Activated CD4-positive, alpha-beta memory T cell treated with anti-CD3 and anti-CD28 coated beads for 36 hours (primary cell): Measurements from ENCODE around the gene MYH15. TPM values are rescaled to one million over a fixed set of nuclear protein-coding genes. Genes with fewer than 3 reads are reported as not detected.
A peak's percentile ranks its signal among the peaks of the same experiment; 100 is the strongest.

Experiments used
- CTCF ChIA-PET: fragments of 350-600 bp; sonication (Branson Sonifier 250); formaldehyde crosslinking; loops from one replicate; lab custom pipeline; 2021; ENCODE audit warnings: antibody characterized with exemption, inconsistent platforms; lab: Charles Lee
- POLR2A ChIA-PET: fragments of 350-600 bp; sonication (Branson Sonifier 250); formaldehyde crosslinking; loops from one replicate; lab custom pipeline; 2021; ENCODE audit warnings: antibody characterized with exemption; lab: Charles Lee
- DNase-seq: peaks from one replicate; pipeline ENCODE4 v3.0.0-alpha.2; 2020
- H3K27ac Mint-ChIP-seq: one replicate; pipeline ENCODE4 v1.8.0; 2021; ENCODE audit warnings: mixed read lengths
- H3K27me3 Mint-ChIP-seq: one replicate; pipeline ENCODE4 v1.8.0; 2021; ENCODE audit warnings: mixed read lengths
- H3K36me3 Mint-ChIP-seq: one replicate; pipeline ENCODE4 v1.8.0; 2021; ENCODE audit warnings: mixed read lengths
- H3K4me1 Mint-ChIP-seq: one replicate; pipeline ENCODE4 v1.8.0; 2021; ENCODE audit warnings: low read depth, mixed read lengths
- H3K4me3 Mint-ChIP-seq: one replicate; pipeline ENCODE4 v1.8.0; 2021; ENCODE audit warnings: mild to moderate bottlenecking, mixed read lengths
- H3K9me3 Mint-ChIP-seq: one replicate; pipeline ENCODE4 v1.8.0; 2021; ENCODE audit warnings: mixed read lengths
- intact Hi-C: fragments of 100-400 bp; cut with micrococcal nuclease; formaldehyde crosslinking; loops from one replicate; pipeline ENCODE4 v1.15.1; 2023
- total RNA-seq, 2 experiments: library from RNA; stranded (reverse); gene quantifications; one replicate each; pipeline ENCODE4 v1.2.3, GENCODE V29; 2021

The MYH15 gene
- total RNA-seq, 2 experiments from 2014 or later = 0.12 to 0.17 TPM

GRCh38 chr3:108438542-108438941, 71.9 kb downstream of the MYH15 start:
- intact Hi-C loops = no loop called here
- no peak for DNase-seq
- H3K36me3 Mint-ChIP-seq = no peaks in the 10 kb centered on the region
- H3K27me3 Mint-ChIP-seq = no peaks in the 10 kb centered on the region
- H3K4me3 Mint-ChIP-seq = no peak overlapping the region
- peaks cover 1% of the 10 kb centered on the region for H3K9me3 Mint-ChIP-seq
- ChIA-PET CTCF (interaction anchor here (1.0 kb wide), 2 partner anchors 11 to 51 kb away, joined by 3 read pairs; no protein-coding TSS in a partner anchor), POLR2A (no interaction called here)
- no peak overlapping the region for H3K27ac Mint-ChIP-seq
- no peaks in the 10 kb centered on the region for H3K4me1 Mint-ChIP-seq

- no peaks in the 10 kb centered on the region for H3K27me3 Mint-ChIP-seq
- no peak for DNase-seq
- peaks cover 11% of the 10 kb centered on the region for H3K9me3 Mint-ChIP-seq
- no peak overlapping the region for H3K4me3 Mint-ChIP-seq
- POLR2A ChIA-PET = no interaction called here
- H3K4me1 Mint-ChIP-seq = no peaks in the 10 kb centered on the region
- CTCF ChIA-PET = interaction anchor here (0.6 to 1.0 kb wide), 2 partner anchors 9 to 284 kb away, joined by 3 read pairs; no protein-coding TSS in a partner anchor
- intact Hi-C loops = no loop called here
- H3K27ac Mint-ChIP-seq = no peak overlapping the region
- no peaks in the 10 kb centered on the region for H3K36me3 Mint-ChIP-seq
Observed at GRCh38 chr3:108437439-108437838, 73.0 kb downstream of the MYH15 start.

GRCh38 chr3:108433928-108434327, 76.5 kb downstream of the MYH15 start:
- peaks cover 13% of the 10 kb centered on the region for H3K9me3 Mint-ChIP-seq
- no peak overlapping the region for H3K27ac Mint-ChIP-seq
- H3K36me3 Mint-ChIP-seq = peaks cover 3% of the 10 kb centered on the region
- ChIA-PET POLR2A (no interaction called here), CTCF (no interaction called here)
- intact Hi-C loops = no loop called here
- H3K4me3 Mint-ChIP-seq = no peak overlapping the region
- no peak for DNase-seq
- peaks cover 2% of the 10 kb centered on the region for H3K27me3 Mint-ChIP-seq
- H3K4me1 Mint-ChIP-seq = no peaks in the 10 kb centered on the region

GRCh38 chr3:108432431-108432830, 78.0 kb downstream of the MYH15 start:
- Mint-ChIP-seq H3K4me1 (peaks cover 4% of the 10 kb centered on the region), H3K4me3 (no peak overlapping the region), H3K9me3 (peaks cover 13% of the 10 kb centered on the region), H3K27ac (no peak overlapping the region), H3K27me3 (peaks cover 2% of the 10 kb centered on the region), H3K36me3 (peaks cover 3% of the 10 kb centered on the region)
- intact Hi-C loops = no loop called here
- CTCF ChIA-PET = interaction anchor here (0.6 kb wide), 1 partner anchor 680 kb away, joined by 3 read pairs; no protein-coding TSS in a partner anchor
- no peak for DNase-seq
- POLR2A ChIA-PET = no interaction called here

- intact Hi-C loops = no loop called here
- POLR2A ChIA-PET = no interaction called here
Observed at GRCh38 chr3:108430540-108430939, 79.9 kb downstream of the MYH15 start.

GRCh38 chr3:108428586-108428985, 81.8 kb downstream of the MYH15 start:
- H3K9me3 Mint-ChIP-seq = peaks cover 12% of the 10 kb centered on the region
- no peak overlapping the region for H3K27ac Mint-ChIP-seq
- DNase-seq = no peak
- peaks cover 2% of the 10 kb centered on the region for H3K27me3 Mint-ChIP-seq
- H3K4me3 Mint-ChIP-seq = no peak overlapping the region
- H3K4me1 Mint-ChIP-seq = peaks cover 4% of the 10 kb centered on the region
- POLR2A ChIA-PET = no interaction called here
- H3K36me3 Mint-ChIP-seq = peaks cover 3% of the 10 kb centered on the region
- CTCF ChIA-PET = interaction anchor here (0.7 to 1.3 kb wide), 2 partner anchors 9 to 573 kb away, joined by 3 read pairs; no protein-coding TSS in a partner anchor
- intact Hi-C loops = no loop called here

More at GRCh38 chr3:108430540-108430939, 79.9 kb downstream of the MYH15 start:
- Mint-ChIP-seq H3K9me3 (peaks cover 13% of the 10 kb centered on the region), H3K4me1 (peaks cover 4% of the 10 kb centered on the region), H3K27me3 (peaks cover 2% of the 10 kb centered on the region), H3K27ac (no peak overlapping the region), H3K36me3 (peaks cover 3% of the 10 kb centered on the region), H3K4me3 (no peak overlapping the region)
- CTCF ChIA-PET = interaction anchor here (0.8 kb wide), 1 partner anchor 13 kb away, joined by 3 read pairs; no protein-coding TSS in a partner anchor
- no peak for DNase-seq

GRCh38 chr3:108420926-108421325, 89.5 kb downstream of the MYH15 start:
- Mint-ChIP-seq H3K9me3 (no peaks in the 10 kb centered on the region), H3K27me3 (no peaks in the 10 kb centered on the region), H3K36me3 (no peaks in the 10 kb centered on the region), H3K4me1 (peaks cover 10% of the 10 kb centered on the region), H3K4me3 (no peak overlapping the region), H3K27ac (no peak overlapping the region)
- CTCF ChIA-PET = interaction anchor here (1.0 kb wide), 1 partner anchor 57 kb away, joined by 4 read pairs; no protein-coding TSS in a partner anchor
- intact Hi-C loops = no loop called here
- peak; percentile 27 for DNase-seq
- POLR2A ChIA-PET = no interaction called here

- Mint-ChIP-seq H3K4me1 (peaks cover 12% of the 10 kb centered on the region), H3K4me3 (no peak overlapping the region), H3K36me3 (no peaks in the 10 kb centered on the region), H3K27ac (no peak overlapping the region), H3K27me3 (peaks cover 5% of the 10 kb centered on the region), H3K9me3 (no peaks in the 10 kb centered on the region)
- intact Hi-C loops = loop anchor here (1.0 to 5.0 kb wide), 3 partner anchors 28 to 329 kb away; no protein-coding TSS in a partner anchor
- ChIA-PET POLR2A (no interaction called here), CTCF (no interaction called here)
- DNase-seq = no peak
Observed at GRCh38 chr3:108416111-108416869, 94.1 kb downstream of the MYH15 start.

GRCh38 chr3:108415661-108416060, 94.7 kb downstream of the MYH15 start:
- ChIA-PET POLR2A (no interaction called here), CTCF (interaction anchor here (1.3 kb wide), 1 partner anchor 10 kb away, joined by 4 read pairs; no protein-coding TSS in a partner anchor)
- peaks cover 5% of the 10 kb centered on the region for H3K27me3 Mint-ChIP-seq
- peaks cover 12% of the 10 kb centered on the region for H3K4me1 Mint-ChIP-seq
- H3K36me3 Mint-ChIP-seq = no peaks in the 10 kb centered on the region
- H3K9me3 Mint-ChIP-seq = no peaks in the 10 kb centered on the region
- intact Hi-C loops = loop anchor here (1.0 to 5.0 kb wide), 3 partner anchors 27 to 328 kb away; no protein-coding TSS in a partner anchor
- DNase-seq = no peak
- H3K27ac Mint-ChIP-seq = no peak overlapping the region
- no peak overlapping the region for H3K4me3 Mint-ChIP-seq

- ChIA-PET POLR2A (no interaction called here), CTCF (interaction anchor here (1.1 kb wide), 1 partner anchor 20 kb away, joined by 3 read pairs; no protein-coding TSS in a partner anchor)
- no peaks in the 10 kb centered on the region for H3K36me3 Mint-ChIP-seq
- intact Hi-C loops = no loop called here
- no peak for DNase-seq
- peaks cover 5% of the 10 kb centered on the region for H3K27me3 Mint-ChIP-seq
- H3K4me1 Mint-ChIP-seq = peaks cover 12% of the 10 kb centered on the region
- H3K4me3 Mint-ChIP-seq = no peak overlapping the region
- H3K27ac Mint-ChIP-seq = no peak overlapping the region
- H3K9me3 Mint-ChIP-seq = no peaks in the 10 kb centered on the region
Observed at GRCh38 chr3:108414007-108414406, 96.4 kb downstream of the MYH15 start.

- peaks cover 12% of the 10 kb centered on the region for H3K4me1 Mint-ChIP-seq
- peaks cover 5% of the 10 kb centered on the region for H3K27me3 Mint-ChIP-seq
- no peak for DNase-seq
- POLR2A ChIA-PET = no interaction called here
- no peaks in the 10 kb centered on the region for H3K9me3 Mint-ChIP-seq
- CTCF ChIA-PET = no interaction called here
- intact Hi-C loops = no loop called here
- H3K36me3 Mint-ChIP-seq = no peaks in the 10 kb centered on the region
- H3K27ac Mint-ChIP-seq = no peak overlapping the region
- no peak overlapping the region for H3K4me3 Mint-ChIP-seq
Observed at GRCh38 chr3:108412121-108412750, 98.2 kb downstream of the MYH15 start.

- H3K4me3 Mint-ChIP-seq = no peak overlapping the region
- peaks cover under 1% of the 10 kb centered on the region for H3K4me1 Mint-ChIP-seq
- no peak overlapping the region for H3K27ac Mint-ChIP-seq
- no peak for DNase-seq
- ChIA-PET POLR2A (no interaction called here), CTCF (interaction anchor here (0.7 kb wide), 1 partner anchor 303 kb away, joined by 3 read pairs; no protein-coding TSS in a partner anchor)
- intact Hi-C loops = no loop called here
- H3K36me3 Mint-ChIP-seq = no peaks in the 10 kb centered on the region
- H3K27me3 Mint-ChIP-seq = peaks cover 5% of the 10 kb centered on the region
- H3K9me3 Mint-ChIP-seq = no peaks in the 10 kb centered on the region
Observed at GRCh38 chr3:108410531-108410984, 99.8 kb downstream of the MYH15 start.
